Activated CD4-positive, CD25-positive, alpha-beta regulatory T cell (primary cell): ENCODE measurements around the gene PLAAT4.
A peak's percentile ranks its signal among the peaks of the same experiment; 100 is the strongest.
"Not testable (repeated sequence)": the region's sequence is repeated elsewhere in the genome, so short reads cannot be mapped to it uniquely, and the experiment has no call there.

Experiments
- DNase-seq, 4 experiments: peaks; one replicate each; lab custom pipeline; 2025; lab: John Stamatoyannopoulos, UW

The PLAAT4 gene

GRCh38 chr11:63511048-63511748 lies 25.4 kb upstream of the PLAAT4 start:
- no peak for DNase-seq

GRCh38 chr11:63512816-63513215 lies 23.8 kb upstream of the PLAAT4 start:
- DNase-seq = no peak

- no peak for DNase-seq
These were observed 20.5 kb upstream of the PLAAT4 start for GRCh38 chr11:63516109-63516508.

- DNase-seq = no peak
These were observed 19.5 kb upstream of the PLAAT4 start for GRCh38 chr11:63517156-63517555.

- DNase-seq = no peak
These were observed 18.1 kb upstream of the PLAAT4 start for GRCh38 chr11:63518548-63518947.

- no peak for DNase-seq
These were observed 15.9 kb upstream of the PLAAT4 start for GRCh38 chr11:63520606-63521170.

- no peak for DNase-seq
These were observed 14.7 kb upstream of the PLAAT4 start for GRCh38 chr11:63521896-63522295.

- no peak for DNase-seq
These were observed 13.5 kb upstream of the PLAAT4 start for GRCh38 chr11:63523151-63523550.

- DNase-seq = no peak
These were observed 8.9 kb upstream of the PLAAT4 start for GRCh38 chr11:63527667-63528066.

GRCh38 chr11:63528156-63528555 lies 8.5 kb upstream of the PLAAT4 start:
- DNase-seq = not testable (repeated sequence)

GRCh38 chr11:63528729-63529278 lies 7.8 kb upstream of the PLAAT4 start:
- DNase-seq = not testable (repeated sequence)

GRCh38 chr11:63529373-63529772 lies 7.2 kb upstream of the PLAAT4 start:
- not testable (repeated sequence) for DNase-seq

- no peak for DNase-seq
These were observed 6.6 kb upstream of the PLAAT4 start for GRCh38 chr11:63530021-63530420.

GRCh38 chr11:63531074-63531792 lies 5.4 kb upstream of the PLAAT4 start:
- DNase-seq = peak in 2 of 4 experiments; percentile 46 to 47

- no peak for DNase-seq
These were observed 4.5 kb upstream of the PLAAT4 start for GRCh38 chr11:63532117-63532516.

- no peak for DNase-seq
These were observed 3.7 kb upstream of the PLAAT4 start for GRCh38 chr11:63532799-63533475.

- DNase-seq = no peak
These were observed 2.5 kb upstream of the PLAAT4 start for GRCh38 chr11:63534076-63534475.

- no peak for DNase-seq
These were observed 1.6 kb upstream of the PLAAT4 start for GRCh38 chr11:63534895-63535461.

- DNase-seq = no peak
These were observed 874 bp upstream of the PLAAT4 start for GRCh38 chr11:63535734-63536133.

GRCh38 chr11:63537293-63538101 lies 889 bp downstream of the PLAAT4 start:
- DNase-seq = no peak

GRCh38 chr11:63542506-63542905 lies 5.9 kb downstream of the PLAAT4 start:
- not testable (repeated sequence) for DNase-seq
